Calu3 (cell line): ENCODE measurements around the gene FXYD1. TPM values are rescaled to one million over a fixed set of nuclear protein-coding genes. Genes with fewer than 3 reads are reported as not detected.
A peak's percentile ranks its signal among the peaks of the same experiment; 100 is the strongest.

Experiments
- Bru-seq: library from RNA; stranded (reverse); fragments of 400-500 nt; gene quantifications from one replicate; lab custom pipeline; 2021; lab: Mats Ljungman, UMichigan
- BruChase-seq, 2 experiments: library from RNA; stranded (reverse); fragments of 400-500 nt; gene quantifications; one replicate each; lab custom pipeline; 2021; lab: Mats Ljungman, UMichigan
- BruUV-seq: library from RNA; stranded (reverse); fragments of 400-500 nt; replicated peaks from 2 replicates; lab custom pipeline; 2021; lab: Mats Ljungman, UMichigan
- CTCF ChIA-PET: fragments of 300-600 bp; sonication (Branson Sonifier 250); formaldehyde crosslinking; loops from one replicate; lab custom pipeline; 2022; ENCODE audit warnings: antibody characterized with exemption; lab: Charles Lee
- DNase-seq: peaks from one replicate; pipeline ENCODE4 v3.0.0; 2022
- H3K27ac Mint-ChIP-seq: one replicate; pipeline ENCODE4 v1.8.0; 2022; ENCODE audit warnings: mixed read lengths; ENCODE audit not compliant: unreplicated experiment
- H3K27me3 Mint-ChIP-seq: one replicate; pipeline ENCODE4 v1.8.0; 2022; ENCODE audit warnings: mixed read lengths; ENCODE audit not compliant: unreplicated experiment
- H3K36me3 Mint-ChIP-seq: one replicate; pipeline ENCODE4 v1.8.0; 2022; ENCODE audit warnings: mild to moderate bottlenecking, moderate library complexity, mixed read lengths; ENCODE audit not compliant: insufficient read depth, unreplicated experiment
- H3K4me1 Mint-ChIP-seq: one replicate; pipeline ENCODE4 v1.8.0; 2022; ENCODE audit warnings: mild to moderate bottlenecking, low read depth, mixed read lengths; ENCODE audit not compliant: unreplicated experiment
- H3K4me3 Mint-ChIP-seq: one replicate; pipeline ENCODE4 v1.8.0; 2022; ENCODE audit warnings: mild to moderate bottlenecking, low read depth, moderate library complexity, mixed read lengths; ENCODE audit not compliant: unreplicated experiment
- H3K9me3 Mint-ChIP-seq: one replicate; pipeline ENCODE4 v1.8.0; 2022; ENCODE audit warnings: low read depth, mixed read lengths; ENCODE audit not compliant: unreplicated experiment
- CTCF ChIP-seq: fragments of 200-600 bp; IDR thresholded peaks from one replicate; pipeline ENCODE4 v1.8.0; 2022; ENCODE audit warnings: antibody characterized with exemption; ENCODE audit not compliant: unreplicated experiment
- intact Hi-C: fragments of 100-400 bp; cut with micrococcal nuclease; formaldehyde crosslinking; loops from one replicate; pipeline ENCODE4 v1.10.0; 2022; ENCODE audit not compliant: unreplicated experiment
- long read RNA-seq: library from polyadenylated mRNA; stranded (forward); transcript quantifications from one replicate; pipeline ENCODE4 v2.0.0, GENCODE V29; 2022
- total RNA-seq: library from RNA; stranded (reverse); gene quantifications from 2 replicates; pipeline ENCODE4 v1.2.3, GENCODE V29; 2022

Gene FXYD1
- total RNA-seq (1.6 and 2.0 TPM in 2 replicates), Bru-seq, nascent RNA (not detected), BruChase-seq, experiment 1, labeled RNA remaining after a 6-hour chase (not detected), BruChase-seq, experiment 2, labeled RNA remaining after a 2-hour chase (not detected)
- long read RNA-seq, partial matches to known transcripts = 7 of 7 reads
- long read RNA-seq, other reads (novel, unspliced or antisense) = 0 of 7 reads

- Mint-ChIP-seq H3K27ac (no peak within 1 kb of the TSS), H3K4me1 (peaks cover 39% of the 10 kb centered on the region), H3K36me3 (peaks cover 16% of the 10 kb centered on the region), H3K27me3 (peaks cover 4% of the 10 kb centered on the region), H3K4me3 (no peak within 1 kb of the TSS), H3K9me3 (no peaks in the 10 kb centered on the region)
- CTCF ChIA-PET = interaction anchor here (0.8 to 1.8 kb wide), 3 partner anchors 69 to 100 kb away, joined by 3 to 5 read pairs (median 4); no protein-coding TSS in a partner anchor
- no peak for DNase-seq
- no TSS peak for BruUV-seq
- intact Hi-C loops = no loop called here
- TF ChIP-seq CTCF = no peak
These were observed at the start of gene FXYD1 for GRCh38 chr19:35138305-35138892. FXYD1 (plus strand) TSS chr19:35138824; CDS start chr19:35140080, 1,256 bp downstream.

GRCh38 chr19:35089554-35089953 lies 49.1 kb upstream of the FXYD1 start:
- CTCF ChIA-PET = interaction anchor here (1.2 kb wide), 1 partner anchor 27 kb away, joined by 4 read pairs; no protein-coding TSS in a partner anchor
- no peak for DNase-seq

GRCh38 chr19:35090160-35090505 lies 48.5 kb upstream of the FXYD1 start:
- intact Hi-C loops = loop anchor here (1.0 kb wide), 3 partner anchors 23 to 117 kb away; no protein-coding TSS in a partner anchor
- TF ChIP-seq CTCF = no peak
- CTCF ChIA-PET = interaction anchor here (0.7 to 1.2 kb wide), 2 partner anchors 26 to 29 kb away, joined by 4 read pairs; no protein-coding TSS in a partner anchor
- Mint-ChIP-seq H3K4me1 (peaks cover 43% of the 10 kb centered on the region), H3K27ac (peak overlapping the region; percentile 48), H3K27me3 (no peaks in the 10 kb centered on the region), H3K36me3 (peaks cover 9% of the 10 kb centered on the region), H3K9me3 (no peaks in the 10 kb centered on the region), H3K4me3 (peak overlapping the region; percentile 46)
- BruUV-seq = no TSS peak
- no peak for DNase-seq

More at GRCh38 chr19:35089554-35089953, 49.1 kb upstream of the FXYD1 start:
- Mint-ChIP-seq H3K36me3 (peaks cover 9% of the 10 kb centered on the region), H3K9me3 (no peaks in the 10 kb centered on the region), H3K27ac (peak overlapping the region; percentile 48), H3K4me3 (peak overlapping the region; percentile 46), H3K4me1 (peaks cover 38% of the 10 kb centered on the region), H3K27me3 (no peaks in the 10 kb centered on the region)
- intact Hi-C loops = no loop called here
- TF ChIP-seq CTCF = no peak
- BruUV-seq = no TSS peak

GRCh38 chr19:35090506-35091214 lies 48.0 kb upstream of the FXYD1 start:
- CTCF ChIA-PET = interaction anchor here (0.6 to 1.2 kb wide), 3 partner anchors 26 to 28 kb away, joined by 4 to 5 read pairs (median 4); no protein-coding TSS in a partner anchor
- Mint-ChIP-seq H3K9me3 (no peaks in the 10 kb centered on the region), H3K4me1 (peaks cover 49% of the 10 kb centered on the region), H3K4me3 (peak overlapping the region; percentile 46), H3K36me3 (peaks cover 9% of the 10 kb centered on the region), H3K27ac (peak overlapping the region; percentile 48), H3K27me3 (no peaks in the 10 kb centered on the region)
- no TSS peak for BruUV-seq
- DNase-seq = peak; percentile 83
- peak; percentile 89 for TF ChIP-seq CTCF
- intact Hi-C loops = loop anchor here (1.0 kb wide), 3 partner anchors 23 to 117 kb away; no protein-coding TSS in a partner anchor
